Neural crest cell (in vitro differentiated cells): ENCODE results near the gene MARCKS. TPM values are rescaled to one million over a fixed set of nuclear protein-coding genes. Genes with fewer than 3 reads are reported as not detected.

Experiments
- DNase-seq: peaks from one replicate; pipeline ENCODE4 v3.0.0; 2021; ENCODE audit warnings: low read depth, mixed read lengths, low spot score
- H3K27ac Mint-ChIP-seq: one replicate; pipeline ENCODE4 v1.8.0; 2021; ENCODE audit warnings: mild to moderate bottlenecking, mixed read lengths; ENCODE audit not compliant: unreplicated experiment
- H3K27me3 Mint-ChIP-seq: 2 replicates; pipeline ENCODE4 v1.8.0; 2021; ENCODE audit warnings: low read depth, mild to moderate bottlenecking, mixed read lengths
- H3K36me3 Mint-ChIP-seq: 2 replicates; pipeline ENCODE4 v1.8.0; 2021; ENCODE audit warnings: low read depth, mild to moderate bottlenecking, mixed read lengths
- H3K4me1 Mint-ChIP-seq: 2 replicates; pipeline ENCODE4 v1.8.0; 2021; ENCODE audit warnings: mixed read lengths
- H3K4me3 Mint-ChIP-seq: one replicate; pipeline ENCODE4 v1.8.0; 2021; ENCODE audit warnings: mild to moderate bottlenecking, mixed read lengths
- H3K9me3 Mint-ChIP-seq: 2 replicates; pipeline ENCODE4 v1.8.0; 2021; ENCODE audit warnings: mixed read lengths
- total RNA-seq: library from RNA; stranded (reverse); gene quantifications from 2 replicates; pipeline ENCODE4 v1.2.1, GENCODE V29; 2021
- TF ChIP-seq, protein P1 (sequence below): fragments of 200-600 bp; sonication (generic); conservative IDR thresholded peaks from 2 replicates; pipeline ENCODE4 v1.5.0; 2021; ENCODE audit warnings: antibody characterized with exemption, mild to moderate bottlenecking

MARCKS gene
- total RNA-seq, 1 donor from 2014 or later = 376 TPM

GRCh38 chr6:113828984-113829695 is 28.0 kb upstream of the MARCKS start:
- DNase-seq = no peak
- H3K27ac Mint-ChIP-seq = no peak overlapping the region
- no peaks in the 10 kb centered on the region for H3K36me3 Mint-ChIP-seq
- TF ChIP-seq, protein P1, sequence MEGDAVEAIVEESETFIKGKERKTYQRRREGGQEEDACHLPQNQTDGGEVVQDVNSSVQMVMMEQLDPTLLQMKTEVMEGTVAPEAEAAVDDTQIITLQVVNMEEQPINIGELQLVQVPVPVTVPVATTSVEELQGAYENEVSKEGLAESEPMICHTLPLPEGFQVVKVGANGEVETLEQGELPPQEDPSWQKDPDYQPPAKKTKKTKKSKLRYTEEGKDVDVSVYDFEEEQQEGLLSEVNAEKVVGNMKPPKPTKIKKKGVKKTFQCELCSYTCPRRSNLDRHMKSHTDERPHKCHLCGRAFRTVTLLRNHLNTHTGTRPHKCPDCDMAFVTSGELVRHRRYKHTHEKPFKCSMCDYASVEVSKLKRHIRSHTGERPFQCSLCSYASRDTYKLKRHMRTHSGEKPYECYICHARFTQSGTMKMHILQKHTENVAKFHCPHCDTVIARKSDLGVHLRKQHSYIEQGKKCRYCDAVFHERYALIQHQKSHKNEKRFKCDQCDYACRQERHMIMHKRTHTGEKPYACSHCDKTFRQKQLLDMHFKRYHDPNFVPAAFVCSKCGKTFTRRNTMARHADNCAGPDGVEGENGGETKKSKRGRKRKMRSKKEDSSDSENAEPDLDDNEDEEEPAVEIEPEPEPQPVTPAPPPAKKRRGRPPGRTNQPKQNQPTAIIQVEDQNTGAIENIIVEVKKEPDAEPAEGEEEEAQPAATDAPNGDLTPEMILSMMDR = no peak
- H3K27me3 Mint-ChIP-seq = no peaks in the 10 kb centered on the region
- peaks cover 19% of the 10 kb centered on the region for H3K4me1 Mint-ChIP-seq
- no peaks in the 10 kb centered on the region for H3K9me3 Mint-ChIP-seq
- no peak overlapping the region for H3K4me3 Mint-ChIP-seq

GRCh38 chr6:113829696-113830045 is 27.5 kb upstream of the MARCKS start:
- no peak overlapping the region for H3K27ac Mint-ChIP-seq
- TF ChIP-seq, protein P1 = no peak
- no peaks in the 10 kb centered on the region for H3K36me3 Mint-ChIP-seq
- H3K4me3 Mint-ChIP-seq = no peak overlapping the region
- H3K4me1 Mint-ChIP-seq = peaks cover 14% of the 10 kb centered on the region
- no peaks in the 10 kb centered on the region for H3K9me3 Mint-ChIP-seq
- H3K27me3 Mint-ChIP-seq = no peaks in the 10 kb centered on the region
- no peak for DNase-seq

DNA sequence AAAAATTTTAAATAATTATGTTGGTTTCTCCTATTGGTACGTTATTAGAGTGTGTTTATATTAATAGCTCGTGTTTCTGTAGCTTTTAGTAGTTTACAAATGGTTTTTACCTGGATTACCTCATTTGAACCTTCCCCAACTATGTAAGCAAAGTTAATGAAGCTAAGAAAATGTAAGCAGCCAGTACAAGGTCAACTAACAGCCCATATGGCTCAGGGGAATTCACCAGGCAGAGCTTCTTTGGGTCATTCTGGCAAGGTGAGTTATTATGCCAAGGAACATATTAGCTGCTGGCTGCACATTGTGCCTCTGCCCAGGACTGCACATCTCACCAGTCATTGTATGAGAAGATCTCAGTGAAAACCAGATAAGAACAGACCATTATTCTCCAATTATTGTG is 27.0 kb upstream of the MARCKS start:
- no peak overlapping the region for H3K4me3 Mint-ChIP-seq
- H3K9me3 Mint-ChIP-seq = no peaks in the 10 kb centered on the region
- H3K27ac Mint-ChIP-seq = no peak overlapping the region
- H3K4me1 Mint-ChIP-seq = peaks cover 11% of the 10 kb centered on the region
- H3K27me3 Mint-ChIP-seq = no peaks in the 10 kb centered on the region
- no peak for DNase-seq
- TF ChIP-seq, protein P1 = no peak
- H3K36me3 Mint-ChIP-seq = no peaks in the 10 kb centered on the region

DNA sequence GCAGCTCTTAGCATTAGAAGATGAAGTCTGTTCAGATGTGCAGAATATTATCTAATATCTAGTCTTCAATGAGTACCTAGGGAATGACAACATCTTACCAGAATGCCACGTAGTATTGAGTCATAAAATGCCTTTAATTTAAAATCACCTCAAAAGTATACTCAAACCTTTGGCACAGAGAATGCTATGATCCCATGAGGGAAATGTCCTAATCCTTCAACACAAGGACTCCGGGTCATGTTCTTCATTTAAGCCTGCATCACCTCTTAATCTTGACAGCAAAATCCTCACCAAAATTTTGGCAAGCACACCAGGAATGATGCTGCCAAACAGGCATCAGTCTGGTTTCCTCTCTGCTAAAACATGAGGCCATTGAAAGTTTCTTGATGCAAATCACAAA is 23.6 kb upstream of the MARCKS start:
- no peak for DNase-seq
- Mint-ChIP-seq H3K36me3 (no peaks in the 10 kb centered on the region), H3K4me3 (no peak overlapping the region), H3K27me3 (no peaks in the 10 kb centered on the region), H3K4me1 (peaks cover 7% of the 10 kb centered on the region), H3K9me3 (no peaks in the 10 kb centered on the region), H3K27ac (no peak overlapping the region)
- TF ChIP-seq, protein P1 = no peak

DNA sequence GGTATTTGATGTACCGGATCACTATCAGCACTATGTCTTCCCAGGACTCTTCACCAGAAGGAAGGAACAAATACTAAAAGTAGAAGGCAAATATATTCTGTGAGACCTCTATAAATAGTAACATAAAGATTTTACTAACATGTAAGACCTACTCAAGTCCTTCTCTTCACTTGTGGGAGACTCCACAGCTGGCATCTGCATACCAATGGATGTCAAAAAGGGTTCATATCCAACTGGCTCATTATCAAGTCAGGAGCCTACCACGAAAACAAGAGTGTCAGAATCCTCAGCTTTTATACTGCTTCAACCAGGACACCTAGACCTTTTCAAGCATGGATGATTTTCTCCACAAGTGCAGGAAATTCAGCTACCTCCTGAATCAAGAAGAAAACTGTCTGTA is 20.0 kb upstream of the MARCKS start:
- DNase-seq = no peak
- H3K4me3 Mint-ChIP-seq = no peak overlapping the region
- no peaks in the 10 kb centered on the region for H3K36me3 Mint-ChIP-seq
- H3K9me3 Mint-ChIP-seq = no peaks in the 10 kb centered on the region
- TF ChIP-seq, protein P1 = no peak
- H3K27ac Mint-ChIP-seq = no peak overlapping the region
- H3K4me1 Mint-ChIP-seq = no peaks in the 10 kb centered on the region
- H3K27me3 Mint-ChIP-seq = no peaks in the 10 kb centered on the region
